H1 (cell line): ENCODE results near the gene WBP1L. TPM values are rescaled to one million over a fixed set of nuclear protein-coding genes. Genes with fewer than 3 reads are reported as not detected.

Experiments used
- CTCF ChIA-PET: fragments of 300-600 bp; sonication (Branson Sonifier 250); formaldehyde crosslinking; loops from one replicate; lab custom pipeline; 2021; ENCODE audit not compliant: partially characterized antibody; lab: Charles Lee
- POLR2A ChIA-PET: fragments of 300-600 bp; sonication (Branson Sonifier 250); formaldehyde crosslinking; loops from one replicate; lab custom pipeline; 2021; ENCODE audit warnings: inconsistent platforms; ENCODE audit not compliant: partially characterized antibody; lab: Charles Lee
- DNase-seq, 2 experiments: peaks; one replicate each; pipeline versions ENCODE4 v3.0.0 to v3.0.0-alpha.2; 2010 to 2022; ENCODE audit warnings: low spot score in 2 of 2, low read depth in 1 of 2, mixed read lengths in 1 of 2
- FAIRE-seq: peaks from 2 replicates; lab custom pipeline; 2011; peaks lifted over from hg19 to GRCh38; lab: Jason Lieb, UNC
- H2AFZ ChIP-seq: 2 replicates; pipeline ENCODE4 v1.8.1; 2012; ENCODE audit warnings: low read length, inconsistent platforms
- H2AK5ac ChIP-seq: 2 replicates; pipeline ENCODE4 v1.6.1; 2013; ENCODE audit warnings: low read depth, low read length
- H2BK120ac ChIP-seq: replicated peaks from 2 replicates; pipeline ENCODE3; 2013; ENCODE audit warnings: low read depth, low read length, inconsistent platforms
- H2BK12ac ChIP-seq: 2 replicates; pipeline ENCODE4 v1.6.1; 2013; ENCODE audit warnings: low read depth, low read length
- H2BK15ac ChIP-seq: 2 replicates; pipeline ENCODE4 v1.6.1; 2013; ENCODE audit warnings: low read length
- H2BK20ac ChIP-seq: 2 replicates; pipeline ENCODE4 v1.6.1; 2013; ENCODE audit warnings: low read length
- H2BK5ac ChIP-seq: 2 replicates; pipeline ENCODE4 v1.6.1; 2013; ENCODE audit warnings: low read depth, low read length
- H3K14ac ChIP-seq: 2 replicates; pipeline ENCODE4 v1.6.1; 2013; ENCODE audit warnings: inconsistent platforms; ENCODE audit not compliant: insufficient read length
- H3K18ac ChIP-seq: 2 replicates; pipeline ENCODE4 v1.6.1; 2013; ENCODE audit warnings: low read length; ENCODE audit errors: extremely low read depth
- H3K23ac ChIP-seq: 2 replicates; pipeline ENCODE4 v1.6.1; 2013; ENCODE audit warnings: inconsistent platforms; ENCODE audit not compliant: insufficient read length
- H3K23me2 ChIP-seq: 2 replicates; pipeline ENCODE4 v1.6.1; 2013; ENCODE audit warnings: low read depth, low read length
- H3K27ac ChIP-seq: 2 replicates; pipeline ENCODE4 v1.6.1; 2011; ENCODE audit warnings: low read depth, low read length, inconsistent platforms
- H3K27me3 ChIP-seq, 4 experiments: replicated peaks in 1 of 4; 1 replicate in 1 of 4; 2 replicates in 3 of 4; pipeline versions ENCODE4 v1.6.1 to v1.8.1; 2011 to 2013; ENCODE audit warnings: low read length in 3 of 4, mild to moderate bottlenecking in 3 of 4, inconsistent platforms in 2 of 4, mixed read lengths in 2 of 4, moderate library complexity in 1 of 4; ENCODE audit not compliant: control insufficient read depth in 3 of 4, insufficient read depth in 3 of 4; ENCODE audit errors: extremely low read depth in 1 of 4
- H3K36me3 ChIP-seq, 4 experiments: 2 replicates each; pipeline versions ENCODE4 v1.6.1 to v1.8.1; 2011 to 2013; ENCODE audit warnings: mild to moderate bottlenecking in 4 of 4, low read length in 3 of 4, moderate library complexity in 2 of 4, control low read depth in 1 of 4, inconsistent platforms in 1 of 4; ENCODE audit not compliant: insufficient read depth in 4 of 4, control insufficient read depth in 2 of 4
- H3K4ac ChIP-seq: replicated peaks from 2 replicates; pipeline ENCODE3; 2013; ENCODE audit warnings: low read length, low read depth, mixed read lengths, inconsistent platforms; ENCODE audit not compliant: insufficient read length
- H3K4me1 ChIP-seq, 4 experiments: replicated peaks in 1 of 4; 1 replicate in 1 of 4; 2 replicates in 3 of 4; pipeline versions ENCODE4 v1.6.1 to v1.8.1; 2011 to 2013; ENCODE audit warnings: low read length in 3 of 4, inconsistent platforms in 2 of 4, mixed read lengths in 1 of 4; ENCODE audit not compliant: insufficient read depth in 4 of 4, control insufficient read depth in 3 of 4
- H3K4me2 ChIP-seq, 2 experiments: 2 replicates each; pipeline versions ENCODE4 v1.6.1 to v1.8.1; 2011 to 2013; ENCODE audit warnings: low read depth in 2 of 2, low read length in 2 of 2, control low read depth in 1 of 2, inconsistent platforms in 1 of 2, mild to moderate bottlenecking in 1 of 2; ENCODE audit not compliant: insufficient read depth in 1 of 2
- H3K4me3 ChIP-seq, 4 experiments: fragments of 200-600, 300-600 bp in 1 of 4; sonication (generic), shearing (Covaris generic), sonication (Bioruptor Twin) in 1 of 4; 2 replicates each; pipeline versions ENCODE4 v1.5.1 to v1.8.1; 2011 to 2016; ENCODE audit warnings: low read length in 4 of 4, low read depth in 3 of 4, control low read depth in 2 of 4, inconsistent platforms in 2 of 4, mild to moderate bottlenecking in 2 of 4, mixed read lengths in 1 of 4, moderate library complexity in 1 of 4; ENCODE audit not compliant: insufficient read depth in 2 of 4; ENCODE audit errors: extremely low read depth in 1 of 4
- H3K56ac ChIP-seq: replicated peaks from 2 replicates; pipeline ENCODE3; 2013; ENCODE audit warnings: low read depth, mild to moderate bottlenecking, mixed read lengths, low read length, inconsistent platforms; ENCODE audit not compliant: insufficient read length
- H3K79me1 ChIP-seq: 2 replicates; pipeline ENCODE4 v1.6.1; 2013; ENCODE audit warnings: low read depth, low read length, control low read depth
- H3K79me2 ChIP-seq, 2 experiments: 2 replicates each; pipeline versions ENCODE4 v1.6.1 to v1.8.1; 2012 to 2013; ENCODE audit warnings: low read length in 2 of 2, mild to moderate bottlenecking in 2 of 2, inconsistent platforms in 1 of 2; ENCODE audit not compliant: insufficient read depth in 2 of 2, control insufficient read depth in 1 of 2
- H3K9ac ChIP-seq, 4 experiments: replicated peaks in 1 of 4; 1 replicate in 1 of 4; 2 replicates in 3 of 4; pipeline versions ENCODE4 v1.6.1 to v1.8.1; 2011 to 2013; ENCODE audit warnings: low read depth in 3 of 4, low read length in 3 of 4, control low read depth in 2 of 4, mild to moderate bottlenecking in 2 of 4, moderate library complexity in 2 of 4, inconsistent platforms in 1 of 4; ENCODE audit errors: extremely low read depth in 1 of 4
- H3K9me3 ChIP-seq, 2 experiments: 2 replicates each; pipeline versions ENCODE4 v1.6.1 to v1.8.1; 2012 to 2013; ENCODE audit warnings: mild to moderate bottlenecking in 2 of 2, moderate library complexity in 2 of 2, control low read depth in 1 of 2, inconsistent platforms in 1 of 2, low read depth in 1 of 2, low read length in 1 of 2, mixed read lengths in 1 of 2; ENCODE audit not compliant: insufficient read depth in 2 of 2
- H4K20me1 ChIP-seq, 2 experiments: replicated peaks in 1 of 2; 2 replicates each; pipeline versions ENCODE3 to v1.8.1; 2011 to 2013; ENCODE audit warnings: inconsistent platforms in 2 of 2, low read length in 2 of 2, mild to moderate bottlenecking in 1 of 2; ENCODE audit not compliant: insufficient read depth in 2 of 2, control insufficient read depth in 1 of 2
- H4K5ac ChIP-seq: 2 replicates; pipeline ENCODE4 v1.6.1; 2013; ENCODE audit warnings: low read length, low read depth, mixed read lengths, inconsistent platforms; ENCODE audit not compliant: insufficient read length
- H4K8ac ChIP-seq: 2 replicates; pipeline ENCODE4 v1.8.0; 2013; ENCODE audit warnings: mild to moderate bottlenecking, moderate library complexity, low read length, inconsistent platforms; ENCODE audit not compliant: insufficient read depth; ENCODE audit errors: extremely low read depth
- H4K91ac ChIP-seq: replicated peaks from 2 replicates; pipeline ENCODE3; 2013; ENCODE audit warnings: low read length, mixed read lengths, inconsistent platforms; ENCODE audit not compliant: insufficient read length
- BRCA1 ChIP-seq: IDR thresholded peaks from 2 replicates; pipeline ENCODE4 v1.6.1; 2012; ENCODE audit warnings: low read depth, low read length, improper control_type of control experiment
- CHD1 ChIP-seq: IDR thresholded peaks from 2 replicates; pipeline ENCODE4 v1.6.1; 2012; ENCODE audit warnings: low read depth, low read length, improper control_type of control experiment
- HDAC2 ChIP-seq, 2 experiments: fragments of 300-600 bp in 1 of 2; sonication (generic) in 1 of 2; IDR thresholded peaks; 2 replicates each; pipeline ENCODE4 v1.6.1; 2011 to 2012; ENCODE audit warnings: low read depth in 2 of 2, low read length in 2 of 2, mild to moderate bottlenecking in 2 of 2, moderate library complexity in 2 of 2, borderline replicate concordance in 1 of 2, inconsistent platforms in 1 of 2
- KDM1A ChIP-seq: fragments of 200-600, 300-600 bp; sonication (generic); IDR thresholded peaks from 2 replicates; pipeline ENCODE4 v1.7.1; 2016; ENCODE audit warnings: mild to moderate bottlenecking, low read length, borderline replicate concordance
- KDM4A ChIP-seq: IDR thresholded peaks from one replicate; pipeline ENCODE4 v1.7.1; 2012; ENCODE audit warnings: low read depth, mild to moderate bottlenecking, moderate library complexity, low read length, inconsistent platforms; ENCODE audit not compliant: severe bottlenecking
- PHF8 ChIP-seq: fragments of 200-600 bp; sonication (generic); conservative IDR thresholded peaks from 2 replicates; pipeline ENCODE4 v1.7.1; 2012; ENCODE audit warnings: low read depth, mild to moderate bottlenecking, inconsistent platforms, low read length, moderate library complexity
- POLR2AphosphoS5 ChIP-seq: IDR thresholded peaks from 2 replicates; pipeline ENCODE4 v1.6.1; 2011; ENCODE audit warnings: low read depth, low read length
- RXRA ChIP-seq: IDR thresholded peaks from 2 replicates; pipeline ENCODE4 v1.6.1; 2011; ENCODE audit warnings: low read depth, mild to moderate bottlenecking, low read length, moderate library complexity; ENCODE audit not compliant: insufficient read depth
- SP1 ChIP-seq: IDR thresholded peaks from 2 replicates; pipeline ENCODE4 v1.6.1; 2011; ENCODE audit warnings: low read depth, low read length
- SP2 ChIP-seq: IDR thresholded peaks from 2 replicates; pipeline ENCODE4 v1.6.1; 2012; ENCODE audit warnings: mild to moderate bottlenecking, low read length, inconsistent platforms
- TBP ChIP-seq: IDR thresholded peaks from 2 replicates; pipeline ENCODE4 v1.6.1; 2011; ENCODE audit warnings: low read depth, low read length, improper control_type of control experiment
- TEAD4 ChIP-seq: IDR thresholded peaks from 2 replicates; pipeline ENCODE4 v1.6.1; 2012; ENCODE audit warnings: low read depth, low read length, inconsistent platforms, mixed read lengths
- USF2 ChIP-seq: IDR thresholded peaks from 2 replicates; pipeline ENCODE4 v1.6.1; 2011; ENCODE audit warnings: low read length, improper control_type of control experiment
- YY1 ChIP-seq: IDR thresholded peaks from 2 replicates; pipeline ENCODE4 v1.6.1; 2011; ENCODE audit warnings: low read depth, mild to moderate bottlenecking, low read length
- WGBS, 2 experiments: shearing (Covaris generic) in 1 of 2; methylation state at CpG; one replicate each; pipeline versions ENCODE4 v1.1.6 to v1.1.7; 2013 to 2015; ENCODE audit warnings: low lambda C conversion rate in 2 of 2, mixed read lengths in 2 of 2, inconsistent platforms in 1 of 2, low coverage in 1 of 2, missing lambda C conversion rate in 1 of 2; ENCODE audit not compliant: insufficient replicate concordance in 2 of 2, insufficient coverage in 1 of 2, insufficient read length in 1 of 2; ENCODE audit errors: extremely low coverage in 1 of 2, missing lambda C conversion rate in 1 of 2; 5-methylcytosine and 5-hydroxymethylcytosine counted together
- polyA plus RNA-seq, 7 experiments: library from polyadenylated mRNA; depleted of rRNA in 3 of 7; stranded (reverse) in 5 of 7; unstranded in 2 of 7; fragments of >200 nt in 5 of 7; fragments of 200-250 nt in 2 of 7; gene quantifications; 1 replicate in 5 of 7; 2 replicates in 1 of 7; 4 replicates in 1 of 7; pipeline versions ENCODE4 v1.2.1 to v1.2.3, GENCODE V29; 2011 to 2013; ENCODE audit warnings: missing spikeins in 2 of 7, mixed read lengths in 2 of 7
- total RNA-seq: library from RNA; stranded (reverse); fragmentation: NEBNext Ultra II Directional; extraction: Animal tissue kit (Norgen Biotek cat#: 25700); gene quantifications from 2 replicates; pipeline ENCODE4 v1.2.1, GENCODE V29; 2021

Gene WBP1L
- total and polyA plus RNA-seq, 2 of the 8 experiments (the other 6 are each of a cell fraction or from before 2014, with no cell fraction given), result 26.6 to 29.9 TPM

DNA sequence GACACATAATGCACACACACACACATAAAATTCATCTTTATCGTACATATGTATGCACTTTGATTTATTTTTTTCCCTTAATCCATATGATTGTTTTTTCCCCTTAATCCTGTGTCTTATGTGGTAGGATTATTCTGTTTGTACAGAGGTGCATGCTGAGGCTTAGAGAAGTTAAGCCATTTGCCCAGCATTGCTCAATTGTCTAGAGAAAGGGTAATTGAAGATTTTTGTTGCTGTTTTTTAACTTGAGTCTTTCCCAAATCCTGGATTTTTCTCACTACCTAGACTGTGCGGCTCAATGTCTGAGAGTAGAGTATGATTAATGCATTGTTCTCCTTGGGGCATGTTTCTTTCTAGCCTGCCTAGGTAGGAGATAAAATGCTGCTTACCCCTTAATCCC lies 35.0 kb downstream of the WBP1L start:
- no peak overlapping the region for H2AK5ac ChIP-seq
- no peak overlapping the region for H2BK120ac ChIP-seq
- H3K36me3 ChIP-seq, result no peaks in the 10 kb centered on the region
- H4K91ac ChIP-seq, result no peak overlapping the region
- no peaks in the 10 kb centered on the region for H3K23me2 ChIP-seq
- peaks cover 23 to 39% (median 30%) of the 10 kb centered on the region in 4 experiments for H3K4me1 ChIP-seq
- H2BK15ac ChIP-seq, result no peak overlapping the region
- no peak overlapping the region for H3K18ac ChIP-seq
- no peaks in the 10 kb centered on the region; a peak in 3 of 7 replicates for H3K27me3 ChIP-seq
- H2BK12ac ChIP-seq, result no peak overlapping the region
- FAIRE-seq, result no peak
- H3K79me1 ChIP-seq, result peaks cover 9% of the 10 kb centered on the region; the same call in 1 of the 2 replicates
- no peak for DNase-seq
- H3K4ac ChIP-seq, result no peak overlapping the region
- H3K56ac ChIP-seq, result no peak overlapping the region
- peaks cover 2 to 4% of the 10 kb centered on the region in 2 experiments for H4K20me1 ChIP-seq
- WGBS, 2 experiments, result 80% methylated on average over 2 of the region's 2 CpGs; no CpG with 5 or more reads in 1 of the 2 experiments
- no peak overlapping the region for H4K5ac ChIP-seq
- H2BK5ac ChIP-seq, result no peak overlapping the region
- ChIA-PET CTCF (interaction anchor here (0.5 to 1.7 kb wide), 4 partner anchors 15 to 278 kb away, joined by 3 to 7 read pairs (median 3); no protein-coding TSS in a partner anchor), POLR2A (interaction anchor here (0.8 to 4.8 kb wide), 6 partner anchors 10 to 38 kb away, joined by 3 to 40 read pairs (median 6); no protein-coding TSS in a partner anchor)
- no peak overlapping the region for H3K4me2 ChIP-seq
- no peaks in the 10 kb centered on the region for H3K9me3 ChIP-seq
- H3K23ac ChIP-seq, result no peak overlapping the region
- no peak overlapping the region for H4K8ac ChIP-seq
- no peak overlapping the region for H3K27ac ChIP-seq
- H3K79me2 ChIP-seq, result no peaks in the 10 kb centered on the region
- H3K4me3 ChIP-seq, result no peak overlapping the region
- H3K14ac ChIP-seq, result no peak overlapping the region
- H3K9ac ChIP-seq, result no peak overlapping the region
- H2BK20ac ChIP-seq, result no peak overlapping the region
- H2AFZ ChIP-seq, result no peak overlapping the region
- TF ChIP-seq TEAD4, result no peak
- no peak for TF ChIP-seq HDAC2 (IDR thresholded peaks at IDR 0.05; ENCODE audit: borderline replicate concordance in 1 of 2, low read depth in 2 of 2, low read length in 2 of 2)
- no peak for TF ChIP-seq PHF8
- no peak for TF ChIP-seq SP2
- TF ChIP-seq SP1, result no peak
- TF ChIP-seq YY1, result no peak
- TF ChIP-seq TBP, result no peak
- no peak for TF ChIP-seq KDM1A
- TF ChIP-seq CHD1, result no peak
- TF ChIP-seq BRCA1, result no peak
- TF ChIP-seq RXRA, result no peak
- no peak for TF ChIP-seq KDM4A
- no peak for TF ChIP-seq USF2
- TF ChIP-seq POLR2AphosphoS5, result no peak
